ENCODE measurements around the gene CPXM1. TPM values are rescaled to one million over a fixed set of nuclear protein-coding genes. Genes with fewer than 3 reads are reported as not detected.

The CPXM1 gene
- total and polyA plus RNA-seq, 2 donors (not counting 3 experiments of a cell fraction or from before 2014, with no cell fraction given) = 18.9 to 20.3 TPM

GRCh38 chr20:2746636-2747265, 53.7 kb downstream of the CPXM1 start:
- no peak overlapping the region for H2AFZ ChIP-seq (ENCODE audit: low read depth, low read length)
- dilution Hi-C loops (cut with MboI; ENCODE audit: extremely low pct_ligation_motif_present, low sequenced_read_pairs) = no loop called here
- H4K20me1 ChIP-seq (replicated peaks; ENCODE audit: control insufficient read depth, extremely low read depth, insufficient read depth, low read length) = no peaks in the 10 kb centered on the region
- peaks cover 33 to 45% of the 10 kb centered on the region in 2 experiments for H3K27me3 ChIP-seq (ENCODE audit: control insufficient read depth in 2 of 2, insufficient read depth in 2 of 2, low read length in 2 of 2)
- no peaks in the 10 kb centered on the region for H3K79me2 ChIP-seq (ENCODE audit: control insufficient read depth, insufficient read depth, low read length)
- H3K9me1 ChIP-seq (replicated peaks; ENCODE audit: control insufficient read depth, extremely low read depth, insufficient read depth, low read length) = no peaks in the 10 kb centered on the region
- no peak overlapping the region for H3K9ac ChIP-seq (replicated peaks; ENCODE audit: extremely low read depth, insufficient read depth, low read length)
- no peak overlapping the region for H3K4me3 ChIP-seq (replicated peaks in 1 of 3; ENCODE audit: insufficient read depth in 1 of 3, low read depth in 1 of 3, low read length in 3 of 3)
- TF ChIP-seq POLR2A (IDR thresholded peaks at IDR 0.05; ENCODE audit: low read depth, low read length) (no peak), POLR2AphosphoS5 (IDR thresholded peaks at IDR 0.05; ENCODE audit: insufficient read depth, low read depth, low read length) (no peak), MYC (IDR thresholded peaks at IDR 0.05; ENCODE audit: low read depth, low read length) (no peak), CTCF (IDR thresholded peaks at IDR 0.05; ENCODE audit: extremely low read depth in 1 of 2, insufficient read depth in 1 of 2, low read depth in 1 of 2, low read length in 2 of 2) (no peak), GATA2 (IDR thresholded peaks at IDR 0.05; ENCODE audit: insufficient read depth, insufficient read length, low read depth, low read length) (no peak), MAX (IDR thresholded peaks at IDR 0.05; ENCODE audit: insufficient read depth, insufficient read length) (no peak), EZH2 (IDR thresholded peaks at IDR 0.05; ENCODE audit: borderline replicate concordance, low read depth, low read length, severe bottlenecking) (no peak), JUN (IDR thresholded peaks at IDR 0.05; ENCODE audit: borderline replicate concordance, insufficient read depth, insufficient read length, low read depth) (no peak), FOS (IDR thresholded peaks at IDR 0.05; ENCODE audit: borderline replicate concordance, insufficient read depth, low read length) (no peak)
- no peak overlapping the region for H3K27ac ChIP-seq (ENCODE audit: insufficient read depth, low read depth, low read length)
- no peak overlapping the region for H3K4me2 ChIP-seq (ENCODE audit: insufficient read depth, low read length)
- no peak for FAIRE-seq
- no TSS peak for BruUV-seq (replicated peaks)
- DNase-seq (ENCODE audit: low read depth, low spot score) = no peak
- intact Hi-C loops (cut with micrococcal nuclease) = no loop called here
- POLR2A ChIA-PET = no interaction called here
- H3K36me3 ChIP-seq (ENCODE audit: control insufficient read depth in 2 of 2, extremely low read depth in 1 of 2, insufficient read depth in 2 of 2, low read length in 2 of 2) = no peaks in the 10 kb centered on the region
- H3K9me3 ChIP-seq (replicated peaks; ENCODE audit: control insufficient read depth, insufficient read depth, low read length) = no peaks in the 10 kb centered on the region
- H3K4me1 ChIP-seq (ENCODE audit: control insufficient read depth, extremely low read depth, insufficient read depth, low read length) = peaks cover 7% of the 10 kb centered on the region
- CTCF ChIA-PET = no interaction called here

All from endothelial cell of umbilical vein (primary cell).